ENCODE measurements around the gene RAP1A. TPM values are rescaled to one million over a fixed set of nuclear protein-coding genes. Genes with fewer than 3 reads are reported as not detected.

The RAP1A gene
- total RNA-seq, 2 donors from 2014 or later = 28.5 to 35.0 TPM

DNA sequence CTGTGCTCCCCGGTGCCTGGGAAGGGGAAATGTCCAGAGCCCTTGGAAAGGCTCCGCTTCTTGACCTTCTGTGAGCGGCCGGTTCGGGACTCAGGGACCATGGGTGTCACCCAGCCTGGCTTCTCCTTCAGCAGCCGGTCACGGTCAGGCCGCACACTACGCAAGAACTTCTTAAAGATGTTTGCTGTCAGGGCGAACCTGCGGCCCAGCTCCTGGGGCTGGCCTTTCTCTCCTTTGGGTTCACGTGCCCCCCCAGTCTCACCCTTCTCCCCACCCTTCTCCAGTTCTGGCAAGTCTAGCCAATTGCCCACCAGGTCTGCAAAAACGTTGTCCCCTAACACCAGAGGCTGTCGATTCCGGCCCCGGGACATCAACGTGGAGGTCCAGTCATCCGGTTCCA, 107.5 kb downstream of the RAP1A start:
- TF ChIP-seq, protein P1, sequence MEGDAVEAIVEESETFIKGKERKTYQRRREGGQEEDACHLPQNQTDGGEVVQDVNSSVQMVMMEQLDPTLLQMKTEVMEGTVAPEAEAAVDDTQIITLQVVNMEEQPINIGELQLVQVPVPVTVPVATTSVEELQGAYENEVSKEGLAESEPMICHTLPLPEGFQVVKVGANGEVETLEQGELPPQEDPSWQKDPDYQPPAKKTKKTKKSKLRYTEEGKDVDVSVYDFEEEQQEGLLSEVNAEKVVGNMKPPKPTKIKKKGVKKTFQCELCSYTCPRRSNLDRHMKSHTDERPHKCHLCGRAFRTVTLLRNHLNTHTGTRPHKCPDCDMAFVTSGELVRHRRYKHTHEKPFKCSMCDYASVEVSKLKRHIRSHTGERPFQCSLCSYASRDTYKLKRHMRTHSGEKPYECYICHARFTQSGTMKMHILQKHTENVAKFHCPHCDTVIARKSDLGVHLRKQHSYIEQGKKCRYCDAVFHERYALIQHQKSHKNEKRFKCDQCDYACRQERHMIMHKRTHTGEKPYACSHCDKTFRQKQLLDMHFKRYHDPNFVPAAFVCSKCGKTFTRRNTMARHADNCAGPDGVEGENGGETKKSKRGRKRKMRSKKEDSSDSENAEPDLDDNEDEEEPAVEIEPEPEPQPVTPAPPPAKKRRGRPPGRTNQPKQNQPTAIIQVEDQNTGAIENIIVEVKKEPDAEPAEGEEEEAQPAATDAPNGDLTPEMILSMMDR (conservative IDR thresholded peaks at IDR 0.05) = no peak
- no peak overlapping the region for H3K27ac ChIP-seq (ENCODE audit: low read depth, low read length)
- H3K9me3 Mint-ChIP-seq = no peaks in the 10 kb centered on the region
- H3K9me3 ChIP-seq (ENCODE audit: control insufficient read depth, low read length) = no peaks in the 10 kb centered on the region
- H3K9ac ChIP-seq (ENCODE audit: extremely low read depth, low read length, poor library complexity, severe bottlenecking) = no peak overlapping the region
- no peak overlapping the region for H3K4me3 ChIP-seq (ENCODE audit: low read length)
- H3K27me3 ChIP-seq (ENCODE audit: control insufficient read depth, insufficient read depth, low read length, poor library complexity, severe bottlenecking) = no peaks in the 10 kb centered on the region
- H3K36me3 Mint-ChIP-seq (ENCODE audit: low read depth) = no peaks in the 10 kb centered on the region
- peaks cover 5% of the 10 kb centered on the region for H3K4me1 ChIP-seq (ENCODE audit: control insufficient read depth, insufficient read depth, low read length)
- peaks cover 7% of the 10 kb centered on the region for H3K4me1 Mint-ChIP-seq
- H3K36me3 ChIP-seq (ENCODE audit: control insufficient read depth, insufficient read depth, low read length) = no peaks in the 10 kb centered on the region
- WGBS, 2 experiments (ENCODE audit: insufficient coverage in 1 of 2, insufficient read length in 1 of 2) = 86% methylated on average over 8 to 18 of the region's 18 CpGs
- no peaks in the 10 kb centered on the region for H3K27me3 Mint-ChIP-seq (ENCODE audit: insufficient read depth)
- no peak overlapping the region for H3K4me3 Mint-ChIP-seq
- no peak overlapping the region for H3K27ac Mint-ChIP-seq
- DNase-seq = peak; percentile 29

GRCh38 chr1:111729271-111729921, 109.8 kb downstream of the RAP1A start:
- DNase-seq = no peak
- Histone ChIP-seq H3K27me3 (ENCODE audit: control insufficient read depth, insufficient read depth, low read length, poor library complexity, severe bottlenecking) (no peaks in the 10 kb centered on the region), H3K27ac (ENCODE audit: low read depth, low read length) (no peak overlapping the region), H3K4me1 (ENCODE audit: control insufficient read depth, insufficient read depth, low read length) (peaks cover 5% of the 10 kb centered on the region), H3K36me3 (ENCODE audit: control insufficient read depth, insufficient read depth, low read length) (no peaks in the 10 kb centered on the region), H3K4me3 (ENCODE audit: low read length) (no peak overlapping the region), H3K9ac (ENCODE audit: extremely low read depth, low read length, poor library complexity, severe bottlenecking) (no peak overlapping the region), H3K9me3 (ENCODE audit: control insufficient read depth, low read length) (no peaks in the 10 kb centered on the region)
- 75 to 83% methylated on average over 1 to 8 of the region's 8 CpGs for WGBS, 2 experiments (ENCODE audit: insufficient coverage in 1 of 2, insufficient read length in 1 of 2)
- no peaks in the 10 kb centered on the region for H3K9me3 Mint-ChIP-seq
- no peaks in the 10 kb centered on the region for H3K36me3 Mint-ChIP-seq (ENCODE audit: low read depth)
- TF ChIP-seq, protein P1 (conservative IDR thresholded peaks at IDR 0.05) = no peak
- peaks cover 7% of the 10 kb centered on the region for H3K4me1 Mint-ChIP-seq
- H3K4me3 Mint-ChIP-seq = no peak overlapping the region
- no peak overlapping the region for H3K27ac Mint-ChIP-seq
- no peaks in the 10 kb centered on the region for H3K27me3 Mint-ChIP-seq (ENCODE audit: insufficient read depth)

- Histone ChIP-seq H3K4me3 (ENCODE audit: low read length) (no peak overlapping the region), H3K4me1 (ENCODE audit: control insufficient read depth, insufficient read depth, low read length) (peaks cover 3% of the 10 kb centered on the region), H3K27me3 (ENCODE audit: control insufficient read depth, insufficient read depth, low read length, poor library complexity, severe bottlenecking) (no peaks in the 10 kb centered on the region), H3K9me3 (ENCODE audit: control insufficient read depth, low read length) (no peaks in the 10 kb centered on the region), H3K9ac (ENCODE audit: extremely low read depth, low read length, poor library complexity, severe bottlenecking) (no peak overlapping the region), H3K36me3 (ENCODE audit: control insufficient read depth, insufficient read depth, low read length) (no peaks in the 10 kb centered on the region), H3K27ac (ENCODE audit: low read depth, low read length) (no peak overlapping the region)
- WGBS, 2 experiments (ENCODE audit: insufficient coverage in 1 of 2, insufficient read length in 1 of 2) = 79 to 81% methylated on average over 5 to 7 of the region's 7 CpGs
- no peak overlapping the region for H3K27ac Mint-ChIP-seq
- no peaks in the 10 kb centered on the region for H3K9me3 Mint-ChIP-seq
- H3K4me1 Mint-ChIP-seq = peaks cover 2% of the 10 kb centered on the region
- DNase-seq = no peak
- TF ChIP-seq, protein P1 (conservative IDR thresholded peaks at IDR 0.05) = no peak
- H3K36me3 Mint-ChIP-seq (ENCODE audit: low read depth) = no peaks in the 10 kb centered on the region
- H3K27me3 Mint-ChIP-seq (ENCODE audit: insufficient read depth) = no peaks in the 10 kb centered on the region
- H3K4me3 Mint-ChIP-seq = no peak overlapping the region
Observed at GRCh38 chr1:111729946-111730681, 110.5 kb downstream of the RAP1A start.
